Hematopoietic multipotent progenitor cell treated with erythropoietin and hydrocortisone succinate and interleukin-3 and kit ligand, for 6 days (in vitro differentiated cells): ENCODE data around the gene SFRP2.

Experiments
- DNase-seq: peaks from one replicate; pipeline ENCODE4 v3.0.0-alpha.2; 2015

SFRP2 gene

DNA sequence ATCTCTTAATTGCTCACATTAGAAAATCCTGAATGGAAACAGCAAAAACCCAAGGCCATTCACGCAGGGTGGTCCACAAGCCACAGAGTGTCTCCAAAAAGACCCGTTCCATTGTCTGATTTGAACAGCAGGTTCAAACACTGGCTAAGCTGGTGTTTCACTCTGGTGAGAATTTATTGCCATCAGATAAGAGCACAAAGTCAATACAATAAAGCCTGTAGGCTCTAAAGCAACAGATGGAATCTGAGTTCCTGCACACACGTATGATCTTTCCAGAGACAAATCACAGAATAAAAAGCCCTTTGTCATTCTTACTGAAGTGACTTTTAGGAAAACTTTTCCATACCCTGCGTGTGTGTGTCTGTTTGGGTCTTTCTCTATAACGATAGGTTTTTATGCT, 5.1 kb upstream of the SFRP2 start:
- no peak for DNase-seq

- DNase-seq = no peak
These were observed 3.9 kb upstream of the SFRP2 start for GRCh38 chr4:153792618-153793247.

DNA sequence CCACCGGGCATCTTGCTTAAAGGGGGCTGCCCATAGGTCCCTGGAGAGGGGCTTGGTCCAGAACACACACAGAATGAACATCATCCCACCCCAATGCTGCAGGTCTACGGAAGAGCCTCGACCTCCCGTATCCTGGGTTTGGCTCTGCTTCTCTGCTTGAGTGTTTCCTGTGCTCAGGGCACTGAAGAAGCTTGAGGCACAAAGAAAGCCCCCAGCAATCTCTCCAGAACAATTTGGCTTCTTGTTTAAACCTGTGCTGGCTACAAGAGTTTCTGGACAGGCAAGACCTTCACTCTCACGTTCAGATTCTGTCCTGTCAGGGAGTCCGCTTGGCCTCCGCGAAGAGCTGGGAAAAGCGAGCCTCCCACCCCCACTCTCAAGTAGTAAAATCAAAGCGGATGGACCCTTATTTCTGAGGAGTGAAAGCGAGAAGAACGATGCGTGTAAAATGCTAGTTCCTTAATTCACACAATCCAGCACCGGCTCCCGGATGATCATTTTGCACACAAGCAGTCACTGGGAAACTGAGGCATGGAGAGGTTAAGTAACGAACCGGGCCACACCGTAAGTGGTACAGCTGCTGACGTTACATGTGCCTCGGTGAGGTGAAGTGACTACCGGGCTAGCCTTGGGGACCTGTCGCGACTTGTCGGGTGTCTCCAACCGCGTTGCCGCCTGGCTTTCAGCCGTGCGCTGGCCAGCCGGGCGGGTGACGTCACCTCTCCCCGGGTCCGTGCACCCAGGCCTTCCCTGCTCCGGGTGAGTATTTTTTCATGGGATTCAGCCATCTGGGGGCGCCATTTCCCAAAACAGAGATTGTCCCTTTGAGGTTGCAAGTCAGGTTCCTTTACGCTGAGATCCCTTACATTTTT, 3.1 kb upstream of the SFRP2 start:
- DNase-seq = peak; percentile 18

GRCh38 chr4:153790962-153791551, 2.2 kb upstream of the SFRP2 start:
- peak; percentile 16 for DNase-seq

DNA sequence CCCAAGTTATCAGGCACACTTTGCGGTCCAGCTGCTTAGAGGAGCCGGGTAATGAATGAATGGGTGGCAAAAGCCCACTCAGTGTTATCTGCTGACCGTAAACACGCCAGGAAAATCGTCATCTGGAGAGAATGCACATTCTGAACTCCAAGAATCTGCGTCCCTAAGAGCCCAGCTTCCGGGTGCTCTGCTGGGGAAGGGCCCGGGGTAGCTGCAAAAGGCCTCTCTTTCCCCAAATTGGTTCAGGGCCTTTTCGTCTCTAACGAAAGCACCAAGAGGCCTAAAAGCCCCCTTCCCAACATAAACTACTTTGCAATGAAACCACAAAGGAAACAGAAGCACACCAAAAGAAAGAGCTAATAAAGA, 1.6 kb upstream of the SFRP2 start:
- no peak for DNase-seq

DNA sequence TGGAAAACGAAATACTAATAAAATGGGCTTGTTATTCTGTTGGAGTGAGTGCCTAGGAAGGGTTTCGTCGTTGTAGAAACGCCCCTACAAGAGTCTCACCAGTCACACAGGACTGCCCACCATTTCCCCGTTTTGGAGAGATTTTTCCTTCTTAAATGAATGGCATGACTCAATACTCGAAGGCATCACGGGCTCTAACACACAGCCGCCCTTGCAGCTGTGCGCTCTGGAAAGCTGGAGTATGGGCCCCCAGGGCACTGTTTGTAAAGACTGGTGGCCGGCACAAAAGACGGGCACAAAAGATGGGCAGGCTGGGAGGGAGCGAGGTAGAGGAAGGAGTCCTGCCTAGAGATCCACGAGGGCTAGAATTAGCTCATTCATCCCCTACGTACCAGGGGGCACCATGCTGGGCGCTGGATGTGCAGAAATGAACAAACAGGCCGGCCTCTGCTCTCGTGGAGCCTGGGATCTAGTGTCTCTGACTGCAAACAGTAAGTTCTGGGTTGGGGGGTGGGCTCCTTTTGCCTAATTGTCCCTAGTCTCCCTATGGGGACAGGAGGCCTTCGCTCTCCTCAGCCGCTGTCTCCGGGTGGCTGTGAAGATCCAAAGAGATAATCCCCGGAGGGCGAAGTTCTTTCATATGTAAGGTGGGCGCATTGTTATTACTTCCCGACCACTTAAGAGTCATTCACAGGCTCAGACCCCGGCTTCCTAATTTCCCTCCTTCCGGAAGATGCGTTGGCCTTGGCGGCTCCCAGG, 1.0 kb upstream of the SFRP2 start:
- no peak for DNase-seq

- DNase-seq = no peak
These were observed 851 bp downstream of the SFRP2 start for GRCh38 chr4:153788051-153788412.

GRCh38 chr4:153787575-153787974, 1.3 kb downstream of the SFRP2 start:
- DNase-seq = no peak

DNA sequence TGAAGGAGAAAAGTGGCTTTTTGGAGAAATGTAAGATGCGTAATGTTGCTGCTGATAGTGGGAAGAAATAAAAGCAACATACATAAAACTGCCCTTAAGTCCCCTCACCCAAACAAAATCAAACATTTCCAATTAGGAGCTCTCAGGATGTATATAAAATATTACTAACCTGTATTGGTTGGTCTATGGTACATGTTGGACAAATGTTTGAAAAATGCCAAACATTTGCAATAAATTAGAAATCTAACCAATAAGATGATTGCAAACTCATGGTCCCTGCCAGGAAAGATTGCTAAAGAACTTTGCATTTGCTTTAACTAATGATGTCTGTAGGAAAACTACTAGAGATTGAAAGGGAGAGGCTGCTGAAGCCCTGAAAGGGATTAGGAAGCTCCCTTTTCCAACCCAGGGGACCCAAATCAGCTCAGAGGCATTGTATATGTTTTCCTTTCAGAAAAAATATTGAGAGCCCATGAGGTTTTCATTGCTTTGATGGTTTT, 1.8 kb downstream of the SFRP2 start:
- no peak for DNase-seq

- peak; percentile 64 for DNase-seq
These were observed 2.8 kb downstream of the SFRP2 start for GRCh38 chr4:153785910-153786721.

DNA sequence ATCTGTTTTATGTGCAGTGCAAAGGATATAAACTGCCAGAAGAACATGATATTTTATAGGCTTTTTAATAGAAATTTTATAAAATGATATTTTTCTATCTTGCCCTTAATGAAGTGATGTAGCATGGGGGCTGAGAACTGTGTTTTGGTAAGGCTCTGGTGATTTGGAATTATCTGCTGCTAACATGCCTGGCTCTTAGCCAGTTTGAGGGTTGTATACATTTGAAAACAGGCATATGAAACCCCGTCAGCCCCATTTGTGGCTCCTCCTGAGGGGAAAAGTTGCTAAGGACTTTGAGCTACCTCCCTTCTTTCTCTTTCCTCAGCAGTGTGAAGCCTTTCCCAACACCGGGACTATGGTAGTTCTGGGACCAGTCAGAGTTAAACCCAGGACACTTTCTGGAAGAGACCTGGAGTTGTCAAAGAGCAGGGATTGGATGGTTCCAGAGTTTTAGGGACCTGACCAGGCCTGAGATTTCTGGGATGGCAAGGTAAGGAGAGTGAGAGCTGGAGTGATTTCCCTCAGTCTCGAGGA, 4.7 kb downstream of the SFRP2 start:
- DNase-seq = peak; percentile 41

- DNase-seq = no peak
These were observed 6.3 kb downstream of the SFRP2 start for GRCh38 chr4:153782581-153782980.

DNA sequence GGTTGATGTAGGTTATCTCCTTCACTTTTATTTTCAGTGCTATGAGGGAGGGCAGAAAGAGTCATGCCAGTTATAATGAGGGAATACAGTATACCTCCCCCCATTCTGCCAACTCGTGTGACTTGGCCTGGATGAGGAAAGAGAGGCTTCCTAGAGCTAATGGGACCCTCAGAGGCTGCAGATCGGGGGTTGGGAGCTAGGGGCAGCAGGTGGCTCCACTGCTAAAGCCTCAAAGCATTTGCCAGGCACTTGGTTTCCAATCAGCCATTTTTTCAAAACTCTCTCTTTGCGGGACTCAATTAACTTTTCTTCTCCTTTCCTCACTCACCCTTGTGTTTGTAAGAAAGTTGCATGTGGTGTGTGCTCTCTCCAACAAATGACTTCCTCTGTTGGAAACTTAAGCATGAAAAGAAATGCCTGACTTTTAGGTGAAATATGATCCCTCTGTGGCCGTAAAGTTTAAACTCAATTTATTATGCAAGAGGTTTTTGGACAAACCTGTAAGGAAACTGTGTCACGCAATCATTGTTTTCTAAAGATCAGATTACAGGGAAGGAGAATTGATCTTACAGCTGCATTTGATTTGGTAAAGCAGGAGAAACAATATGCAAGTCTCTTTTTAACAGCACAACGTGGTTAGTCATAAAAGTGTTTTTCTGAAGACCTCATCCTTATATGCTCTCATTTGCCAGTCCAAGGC, 7.0 kb downstream of the SFRP2 start:
- no peak for DNase-seq

DNA sequence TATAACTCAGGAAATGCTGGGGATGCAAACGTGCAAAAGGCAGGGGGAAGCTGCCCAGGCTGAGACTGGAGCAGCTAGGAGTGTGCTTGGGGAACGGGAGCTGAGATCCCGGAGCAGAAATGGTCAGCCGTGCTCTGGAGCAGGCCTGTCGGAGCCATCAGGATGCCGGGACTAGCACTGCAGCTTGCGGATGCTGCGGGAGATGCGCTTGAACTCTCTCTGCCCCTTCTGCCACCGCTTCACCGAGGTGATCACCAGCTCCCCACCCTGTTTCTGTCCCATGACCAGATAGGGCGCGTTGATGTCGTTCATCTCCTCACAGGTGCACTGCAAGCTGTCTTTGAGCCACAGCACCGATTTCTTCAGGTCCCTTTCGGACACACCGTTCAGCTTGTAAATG, 7.6 kb downstream of the SFRP2 start:
- no peak for DNase-seq

DNA sequence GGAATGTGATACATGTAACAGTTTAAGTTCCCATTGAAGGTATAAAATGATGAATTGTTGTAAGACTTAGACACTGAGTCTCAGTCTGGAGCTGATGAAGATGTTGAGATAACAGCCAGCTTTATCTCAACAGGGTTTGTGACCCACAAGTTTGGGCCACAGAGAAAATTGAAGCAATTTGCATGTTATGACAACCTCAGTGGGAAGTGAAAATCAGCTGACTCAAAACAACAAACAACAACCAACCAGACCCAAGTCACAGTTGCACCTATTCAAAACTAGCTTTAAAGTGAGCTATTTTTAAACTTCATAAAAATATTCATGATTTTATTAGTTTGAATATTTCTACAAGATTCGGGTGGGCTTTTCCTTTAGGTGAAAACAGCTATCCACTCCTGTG, 8.0 kb downstream of the SFRP2 start:
- no peak for DNase-seq

GRCh38 chr4:153780221-153780620, 8.7 kb downstream of the SFRP2 start:
- no peak for DNase-seq

DNA sequence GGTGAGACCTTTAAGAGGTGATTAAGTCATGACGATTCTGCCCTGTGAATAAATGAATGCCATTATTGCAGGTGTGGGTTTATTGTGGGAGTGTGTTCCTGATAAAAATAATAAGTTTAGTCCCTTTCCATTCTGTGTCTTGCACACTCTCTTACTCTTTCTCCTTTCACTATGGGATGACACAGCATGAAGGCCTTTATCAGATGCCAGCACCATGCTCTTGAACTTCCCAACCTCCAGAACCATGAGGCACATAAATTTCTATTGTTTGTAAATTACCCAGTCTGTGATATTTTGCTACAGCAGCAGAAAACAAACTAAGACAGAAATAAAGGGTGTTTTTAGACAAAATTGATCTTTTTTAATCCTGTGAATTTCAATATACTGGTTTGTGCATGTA, 10.5 kb downstream of the SFRP2 start:
- no peak for DNase-seq

DNA sequence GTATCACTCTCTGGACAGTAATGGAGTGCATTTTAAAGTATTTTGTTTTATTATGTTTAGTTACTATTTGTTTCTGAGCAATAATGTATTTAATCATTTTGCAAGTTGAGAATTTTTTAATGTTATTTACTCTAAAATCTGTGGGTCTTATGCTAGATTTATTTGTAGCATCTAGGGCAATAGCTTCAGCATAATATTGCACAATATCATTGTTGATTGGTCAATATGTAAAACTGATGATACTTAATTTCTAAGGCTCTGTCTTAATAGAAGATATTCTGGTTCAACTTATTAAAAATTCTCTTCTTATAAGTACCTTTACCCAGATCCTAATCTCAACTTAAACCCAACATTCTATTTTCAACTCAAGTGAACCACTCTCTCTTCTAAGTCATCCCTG, 11.5 kb downstream of the SFRP2 start:
- DNase-seq = no peak

- no peak for DNase-seq
These were observed 12.3 kb downstream of the SFRP2 start for GRCh38 chr4:153776601-153777000.

DNA sequence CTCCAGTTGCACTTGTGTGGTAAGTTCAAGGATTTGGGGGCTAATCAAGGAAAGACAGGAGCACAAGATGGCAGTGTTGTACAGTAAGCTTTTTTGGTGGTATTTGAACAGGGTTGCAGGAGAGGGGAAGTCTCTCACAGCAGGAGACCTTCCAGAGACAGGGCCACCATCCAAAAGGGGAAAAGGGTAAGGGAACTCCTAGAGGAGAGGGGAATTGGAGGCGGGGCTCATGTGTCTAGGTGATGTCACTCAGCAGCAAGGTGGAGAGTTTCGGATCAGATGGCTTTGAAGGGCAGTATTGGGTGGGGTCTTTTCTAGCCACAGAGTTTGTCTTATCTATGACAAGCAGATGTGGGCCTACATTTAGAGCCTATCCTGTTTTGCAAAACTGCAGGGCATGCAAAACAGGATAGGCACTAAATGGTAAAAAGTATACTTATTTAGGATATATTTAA, 15.6 kb downstream of the SFRP2 start:
- DNase-seq = peak; percentile 87

GRCh38 chr4:153771046-153771445, 17.8 kb downstream of the SFRP2 start:
- DNase-seq = peak; percentile 52
